Dermis microvascular lymphatic vessel endothelial cell (primary cell): ENCODE data around the gene ACOT11. TPM values are rescaled to one million over a fixed set of nuclear protein-coding genes. Genes with fewer than 3 reads are reported as not detected.

Experiments
- DNase-seq, 2 donors: peaks; one replicate each; pipeline versions ENCODE4 v3.0.0 to v3.0.0-alpha.2; 2010; ENCODE audit warnings: low read depth in 2 of 2
- total RNA-seq: library from RNA; depleted of rRNA; stranded (reverse); fragments of >200 nt; gene quantifications from 2 replicates; pipeline ENCODE4 v1.2.1, GENCODE V29; 2014

The ACOT11 gene
- total RNA-seq, 1 donor from 2014 or later, result 3.2 TPM

GRCh38 chr1:54564312-54565112, 16.5 kb downstream of the ACOT11 start:
- no peak for DNase-seq

GRCh38 chr1:54565113-54565501, 17.1 kb downstream of the ACOT11 start:
- DNase-seq, result no peak

GRCh38 chr1:54566438-54567141, 18.6 kb downstream of the ACOT11 start:
- DNase-seq, result no peak

- no peak for DNase-seq
These were observed 19.9 kb downstream of the ACOT11 start for GRCh38 chr1:54567961-54568360.

- no peak for DNase-seq
These were observed 21.3 kb downstream of the ACOT11 start for GRCh38 chr1:54569339-54569738.

GRCh38 chr1:54570161-54570560, 22.1 kb downstream of the ACOT11 start:
- no peak for DNase-seq

- DNase-seq, result peak in 1 of 2 donors; percentile 15
These were observed 23.3 kb downstream of the ACOT11 start for GRCh38 chr1:54571326-54571725.

- peak in 1 of 2 donors; percentile 48 for DNase-seq
These were observed 23.9 kb downstream of the ACOT11 start for GRCh38 chr1:54571803-54572541.

GRCh38 chr1:54572542-54572850, 24.5 kb downstream of the ACOT11 start:
- no peak for DNase-seq

- no peak for DNase-seq
These were observed 26.2 kb downstream of the ACOT11 start for GRCh38 chr1:54574158-54574778.

- no peak for DNase-seq
These were observed 27.1 kb downstream of the ACOT11 start for GRCh38 chr1:54575161-54575560.

- DNase-seq, result no peak
These were observed 27.7 kb downstream of the ACOT11 start for GRCh38 chr1:54575605-54576290.

- DNase-seq, result peak; percentile 89 to 91
These were observed 29.6 kb downstream of the ACOT11 start for GRCh38 chr1:54577612-54578011.

GRCh38 chr1:54579337-54579781, 31.3 kb downstream of the ACOT11 start:
- DNase-seq, result no peak

GRCh38 chr1:54580856-54581550, 33.0 kb downstream of the ACOT11 start:
- DNase-seq, result no peak

- peak; percentile 43 to 53 for DNase-seq
These were observed 33.6 kb downstream of the ACOT11 start for GRCh38 chr1:54581621-54582035.

- no peak for DNase-seq
These were observed 34.7 kb downstream of the ACOT11 start for GRCh38 chr1:54582566-54583306.

GRCh38 chr1:54583307-54583686, 35.3 kb downstream of the ACOT11 start:
- no peak for DNase-seq

- DNase-seq, result no peak
These were observed 35.8 kb downstream of the ACOT11 start for GRCh38 chr1:54583871-54584270.

- no peak for DNase-seq
These were observed 36.5 kb downstream of the ACOT11 start for GRCh38 chr1:54584575-54584974.
